T1000 (cell line): ENCODE data around the gene RARA.
A peak's percentile ranks its signal among the peaks of the same experiment; 100 is the strongest.

ENCODE experiments used
- DNase-seq: peaks from one replicate; lab custom pipeline; 2025; ENCODE audit warnings: mixed read lengths; lab: John Stamatoyannopoulos, UW

The RARA gene

DNA sequence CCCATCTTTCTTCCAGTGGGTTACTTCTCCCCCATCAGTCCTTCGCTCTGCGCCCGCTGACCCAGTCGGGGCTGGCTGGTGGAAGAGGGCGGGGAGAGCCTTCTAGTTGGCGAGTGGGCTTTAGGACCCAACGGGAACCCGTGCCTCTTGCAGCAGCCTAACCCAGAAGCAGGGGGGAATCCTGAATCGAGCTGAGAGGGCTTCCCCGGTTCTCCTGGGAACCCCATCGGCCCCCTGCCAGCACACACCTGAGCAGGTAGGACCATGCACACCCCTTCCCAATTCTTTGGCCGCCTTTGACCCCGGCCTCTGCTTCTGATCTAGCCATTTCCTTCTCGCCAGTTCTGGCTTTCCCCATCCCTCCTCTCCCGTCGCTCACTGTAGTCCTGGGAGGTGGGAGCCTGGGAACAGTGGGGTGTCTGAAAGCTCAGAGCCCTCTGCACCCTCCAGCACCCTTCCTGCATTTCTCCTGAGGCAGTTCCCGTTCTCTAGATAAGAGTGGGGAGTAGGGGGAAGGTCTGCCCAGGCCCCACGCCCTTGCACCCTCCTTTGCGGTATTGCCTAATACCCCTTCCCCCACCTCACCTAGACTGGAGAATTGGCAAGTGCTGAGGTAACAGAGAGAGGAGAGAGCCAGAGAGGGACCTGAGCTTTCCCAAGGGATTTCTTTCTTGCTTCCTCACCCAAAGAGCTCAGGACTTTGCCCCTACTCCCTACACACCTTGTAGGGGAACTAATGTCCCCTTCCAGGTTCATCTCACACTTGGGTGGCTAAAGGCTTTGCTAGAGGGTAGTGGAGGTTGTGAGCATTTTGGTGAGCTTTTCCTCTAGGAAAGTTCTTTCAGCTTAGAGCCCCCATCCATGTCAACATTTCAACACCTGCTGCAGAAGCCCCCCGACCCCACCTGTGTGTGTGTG lies at the start of gene RARA:
Gene RARA (plus strand): TSS at position 150 of the 918 bp plus-strand sequence. CDS start 22,039 bp downstream, outside the sequence.
- DNase-seq: no peak

DNA sequence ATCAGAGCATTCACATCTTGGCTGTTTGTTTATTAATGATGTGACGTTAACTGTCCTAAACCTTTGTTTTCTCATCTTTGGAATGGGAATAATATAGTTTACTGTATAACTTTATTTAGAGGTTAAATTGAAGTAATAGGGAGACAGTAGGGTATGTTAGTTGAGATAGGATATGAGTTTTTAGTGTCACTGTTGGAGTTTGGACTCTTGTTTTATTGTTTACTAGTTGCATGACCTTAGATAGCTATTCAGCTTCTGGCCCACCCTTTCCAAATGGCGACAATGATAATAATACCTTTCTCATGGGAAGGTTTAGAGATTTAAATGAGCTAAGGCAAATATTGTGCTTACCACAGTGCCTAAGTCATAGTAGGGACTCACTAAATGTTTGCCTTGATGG lies 49.5 kb upstream of the RARA start:
- DNase-seq: no peak

DNA sequence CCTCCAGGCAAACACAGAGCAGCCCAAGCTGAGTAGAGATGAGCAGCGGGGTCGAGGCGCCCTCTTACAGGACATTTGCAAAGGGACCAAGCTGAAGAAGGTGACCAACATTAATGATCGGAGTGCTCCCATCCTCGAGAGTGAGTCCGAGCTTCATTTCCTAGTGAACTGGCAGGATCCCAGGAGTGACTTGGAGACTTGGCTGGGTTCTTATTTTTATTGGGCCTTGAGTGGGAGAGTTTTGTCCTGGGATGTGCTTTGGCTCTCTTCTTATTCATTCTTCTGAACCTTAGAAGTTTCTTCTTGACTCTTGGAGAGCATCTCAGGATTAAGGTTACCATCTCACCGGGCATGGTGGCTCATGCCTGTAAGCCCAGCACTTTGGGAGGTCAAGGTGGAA lies 48.5 kb upstream of the RARA start:
- DNase-seq: no peak

DNA sequence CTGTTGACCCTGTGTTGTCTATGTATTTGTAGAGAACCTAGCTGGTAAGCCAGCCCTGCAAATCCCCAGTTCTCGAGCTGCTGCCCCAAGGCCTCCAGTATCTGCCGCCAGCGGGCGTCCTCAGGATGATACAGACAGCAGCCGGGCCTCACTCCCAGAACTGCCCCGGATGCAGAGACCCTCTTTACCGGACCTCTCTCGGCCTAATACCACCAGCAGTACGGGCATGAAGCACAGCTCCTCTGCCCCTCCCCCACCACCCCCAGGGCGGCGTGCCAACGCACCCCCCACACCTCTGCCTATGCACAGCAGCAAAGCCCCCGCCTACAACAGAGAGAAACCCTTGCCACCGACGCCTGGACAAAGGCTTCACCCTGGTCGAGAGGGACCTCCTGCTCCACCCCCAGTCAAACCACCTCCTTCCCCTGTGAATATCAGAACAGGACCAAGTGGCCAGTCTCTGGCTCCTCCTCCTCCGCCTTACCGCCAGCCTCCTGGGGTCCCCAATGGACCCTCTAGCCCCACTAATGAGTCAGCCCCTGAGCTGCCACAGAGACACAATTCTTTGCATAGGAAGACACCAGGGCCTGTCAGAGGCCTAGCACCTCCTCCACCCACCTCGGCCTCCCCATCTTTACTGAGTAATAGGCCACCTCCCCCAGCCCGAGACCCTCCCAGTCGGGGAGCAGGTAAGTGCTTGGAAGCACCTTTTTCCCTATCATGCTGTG lies 44.4 kb upstream of the RARA start:
- no peak for DNase-seq

DNA sequence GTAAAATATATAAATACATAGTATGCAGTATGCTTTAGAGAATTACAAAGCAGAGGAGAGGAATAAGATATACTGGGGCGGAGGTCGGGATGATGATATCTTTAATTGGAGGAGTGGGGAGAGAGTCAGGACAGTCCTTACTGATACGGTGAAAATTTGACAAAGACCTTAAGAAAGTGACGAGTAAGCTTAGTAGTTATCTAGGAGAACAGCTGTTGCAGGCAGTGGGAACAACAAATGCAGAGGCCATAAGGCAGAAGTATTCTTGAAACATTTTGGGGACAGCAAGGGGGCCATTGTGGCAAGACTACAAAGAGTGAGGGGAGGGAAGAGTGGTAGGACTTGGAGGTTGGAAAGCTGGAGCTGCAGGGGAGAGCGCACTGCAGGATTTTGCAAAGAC lies 43.6 kb upstream of the RARA start:
- DNase-seq: no peak

DNA sequence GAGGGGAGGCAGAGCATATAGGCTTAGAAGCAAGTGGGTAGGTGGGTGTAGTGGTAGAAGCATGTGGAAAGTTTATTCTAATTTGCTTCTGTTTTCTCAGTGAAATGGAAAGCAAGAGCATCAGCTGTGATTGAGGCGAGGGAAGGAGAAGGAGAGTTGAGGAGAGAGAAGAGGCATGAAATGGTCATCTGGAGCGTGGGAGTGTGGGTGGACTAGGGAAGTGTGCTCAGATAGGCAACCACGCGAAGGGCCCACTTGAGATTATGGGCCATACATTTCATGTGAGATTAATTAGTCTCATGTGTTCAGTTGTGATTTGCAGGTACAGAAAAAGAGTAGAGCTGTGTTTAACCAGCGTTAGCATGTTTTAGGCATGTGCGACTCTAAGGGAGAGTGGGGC lies 42.1 kb upstream of the RARA start:
- no peak for DNase-seq

DNA sequence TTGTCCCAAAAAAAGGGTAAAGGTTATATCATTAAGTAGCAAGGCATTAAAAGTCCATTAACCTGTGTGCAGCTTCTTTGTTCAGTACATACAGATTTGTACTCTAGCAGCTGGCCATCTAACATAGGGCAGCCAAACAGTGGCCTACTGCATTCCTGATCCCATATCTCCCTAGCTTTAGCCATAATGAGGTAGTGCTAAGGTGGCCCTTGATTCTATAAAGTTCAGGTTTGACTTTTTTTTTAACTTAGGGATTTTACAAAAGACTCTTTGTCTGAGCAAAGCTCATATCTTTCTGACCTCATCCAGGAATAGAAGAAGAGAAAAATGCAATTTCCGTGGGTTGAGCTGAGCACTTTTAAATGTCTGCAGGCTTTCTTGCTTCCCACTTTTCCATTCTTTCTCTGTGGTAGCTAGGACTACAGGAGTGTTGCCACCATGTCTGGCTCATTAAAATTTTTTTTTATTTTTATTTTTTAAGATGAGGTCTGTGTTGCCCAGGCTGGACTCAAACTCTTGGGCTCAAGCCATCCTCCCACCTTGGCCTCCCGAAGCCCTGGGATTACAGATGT lies 40.8 kb upstream of the RARA start:
- DNase-seq: no peak

DNA sequence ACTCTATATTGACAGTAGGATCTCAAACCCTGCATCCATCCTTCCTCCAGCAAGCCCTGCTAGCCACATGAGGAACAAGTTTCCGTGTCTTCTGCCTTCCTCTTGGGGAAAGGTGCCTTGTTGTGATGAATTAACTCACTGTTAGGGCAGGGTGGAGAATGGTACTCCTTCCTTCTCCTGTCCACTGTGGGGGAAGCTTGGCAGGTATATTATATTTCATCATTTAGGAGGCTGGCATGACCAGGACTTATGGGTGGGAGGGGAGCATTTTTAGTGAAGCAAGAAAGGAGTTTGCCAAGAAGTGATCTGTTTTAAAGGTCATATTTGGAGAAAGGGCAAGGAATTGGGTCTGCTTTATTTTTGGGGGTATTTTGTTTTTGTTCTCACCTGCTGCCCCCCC lies 30.6 kb upstream of the RARA start:
- no peak for DNase-seq

DNA sequence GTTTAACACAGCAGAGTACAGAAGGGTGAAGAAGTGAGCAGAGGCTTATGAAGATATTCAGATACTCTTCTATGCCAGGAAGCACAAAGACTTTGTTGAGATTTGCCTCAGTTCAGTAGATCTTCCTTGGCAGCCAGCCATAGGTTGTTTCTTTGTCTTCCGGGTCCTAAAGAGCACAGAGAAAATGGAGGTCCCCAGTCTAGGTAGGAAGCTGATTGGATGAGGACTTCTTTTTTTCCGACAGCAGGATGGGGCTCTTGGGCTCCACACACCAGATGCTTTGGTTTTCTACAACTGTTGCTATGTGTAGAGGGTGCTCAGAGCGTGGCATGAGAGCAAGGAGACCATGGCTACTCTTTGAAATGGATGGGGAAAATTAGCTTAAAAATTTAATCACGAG lies 29.6 kb upstream of the RARA start:
- no peak for DNase-seq

DNA sequence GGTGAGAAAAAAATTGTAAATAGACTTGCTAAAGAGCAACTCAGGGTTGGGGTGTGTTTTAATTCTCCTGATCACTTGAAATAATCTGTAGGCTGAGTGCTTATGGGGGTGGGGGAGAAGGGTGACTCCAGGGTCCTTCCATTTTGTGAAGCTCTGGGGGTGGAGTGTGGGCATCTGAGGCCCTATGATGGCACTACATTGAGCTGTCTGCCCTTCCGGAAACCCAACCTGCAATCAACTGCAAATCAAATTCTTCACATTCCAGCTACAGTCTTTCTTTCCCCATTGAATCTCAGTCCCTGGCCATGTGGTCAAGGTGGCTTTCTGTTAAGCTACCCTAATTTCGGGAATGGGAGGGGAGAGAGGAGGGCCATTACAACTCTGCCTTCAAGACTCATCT lies 27.3 kb upstream of the RARA start:
- no peak for DNase-seq

DNA sequence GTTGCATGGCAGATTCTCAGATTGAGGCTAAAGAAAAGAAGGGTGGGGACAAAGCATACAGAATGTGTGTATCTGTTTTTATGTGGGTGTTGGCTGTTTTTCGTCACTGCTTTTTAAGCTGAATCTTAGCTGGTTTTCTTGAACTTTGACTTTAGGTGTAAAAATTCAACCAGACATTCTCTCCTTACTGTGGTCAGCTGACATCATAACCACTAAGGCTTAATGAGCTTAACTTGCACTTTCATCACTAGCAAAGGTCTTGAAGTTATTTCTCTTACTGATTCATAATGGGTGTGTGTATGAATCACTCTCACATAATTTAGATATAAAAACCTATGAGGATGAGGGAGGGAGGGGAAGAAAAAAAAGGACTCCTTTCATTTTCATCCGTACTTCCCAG lies 25.3 kb upstream of the RARA start:
- no peak for DNase-seq

DNA sequence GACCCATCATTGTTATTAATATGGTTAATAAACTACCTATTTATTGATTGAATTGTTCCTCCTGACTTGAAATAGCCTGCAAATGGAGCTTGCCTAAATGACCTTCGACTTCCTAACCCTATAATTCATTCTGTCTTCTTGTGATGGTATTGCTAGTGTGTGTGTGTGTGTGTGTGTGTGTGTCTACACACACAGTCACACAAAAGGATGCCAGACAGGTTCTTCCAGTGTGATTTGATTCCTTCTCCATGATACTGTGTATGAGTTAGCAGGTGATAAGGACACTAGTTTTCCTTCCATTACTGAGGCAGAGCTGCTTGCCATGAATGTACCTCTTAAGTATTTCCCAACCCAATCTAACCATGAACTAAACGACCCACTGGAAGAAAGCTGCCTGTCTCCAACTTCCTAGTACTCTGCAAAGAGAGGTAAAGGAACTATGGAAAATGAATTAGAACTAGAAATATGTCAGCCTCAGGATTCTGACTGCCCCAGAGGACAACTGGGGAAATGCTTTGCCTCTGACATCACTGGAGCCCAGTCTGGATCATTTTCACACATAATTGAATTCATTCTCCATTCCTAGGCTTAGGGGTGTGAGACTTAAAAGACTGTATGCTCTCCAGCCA lies 24.8 kb upstream of the RARA start:
- no peak for DNase-seq

DNA sequence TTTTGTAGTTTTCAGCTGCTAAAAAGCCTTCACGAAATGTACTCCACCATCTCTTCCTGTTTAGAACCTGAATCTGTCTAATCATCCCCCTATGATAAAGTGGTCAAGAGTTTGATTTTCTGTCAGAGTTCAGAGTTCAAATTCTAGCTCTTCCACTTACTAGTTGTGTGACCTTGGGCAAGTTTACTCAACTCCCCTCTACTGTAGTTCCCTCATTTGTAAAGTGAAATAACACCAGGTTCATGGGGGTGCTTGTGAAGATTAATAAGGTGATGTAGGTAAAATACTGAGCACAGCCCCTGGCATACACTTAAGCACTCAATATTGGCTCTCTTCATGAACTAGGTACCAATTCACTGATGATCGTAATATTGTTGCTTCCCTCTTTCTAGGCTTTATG lies 22.5 kb upstream of the RARA start:
- no peak for DNase-seq

DNA sequence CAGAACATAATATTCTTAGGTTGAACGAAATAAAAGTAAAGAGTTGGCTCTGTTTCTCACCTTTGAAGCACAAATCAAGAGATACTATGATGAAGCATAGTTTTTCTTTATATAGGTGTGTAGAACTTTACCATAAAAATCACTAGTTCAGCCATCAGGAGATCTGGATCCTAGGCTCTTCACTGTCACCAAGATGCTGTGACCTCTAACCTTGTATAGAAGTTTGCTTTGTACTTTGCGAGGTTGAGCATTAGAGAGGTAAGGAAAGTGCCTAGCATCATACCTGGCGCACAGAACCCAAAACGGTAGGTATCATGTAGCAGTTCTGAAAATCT lies 21.9 kb upstream of the RARA start:
- DNase-seq: no peak

DNA sequence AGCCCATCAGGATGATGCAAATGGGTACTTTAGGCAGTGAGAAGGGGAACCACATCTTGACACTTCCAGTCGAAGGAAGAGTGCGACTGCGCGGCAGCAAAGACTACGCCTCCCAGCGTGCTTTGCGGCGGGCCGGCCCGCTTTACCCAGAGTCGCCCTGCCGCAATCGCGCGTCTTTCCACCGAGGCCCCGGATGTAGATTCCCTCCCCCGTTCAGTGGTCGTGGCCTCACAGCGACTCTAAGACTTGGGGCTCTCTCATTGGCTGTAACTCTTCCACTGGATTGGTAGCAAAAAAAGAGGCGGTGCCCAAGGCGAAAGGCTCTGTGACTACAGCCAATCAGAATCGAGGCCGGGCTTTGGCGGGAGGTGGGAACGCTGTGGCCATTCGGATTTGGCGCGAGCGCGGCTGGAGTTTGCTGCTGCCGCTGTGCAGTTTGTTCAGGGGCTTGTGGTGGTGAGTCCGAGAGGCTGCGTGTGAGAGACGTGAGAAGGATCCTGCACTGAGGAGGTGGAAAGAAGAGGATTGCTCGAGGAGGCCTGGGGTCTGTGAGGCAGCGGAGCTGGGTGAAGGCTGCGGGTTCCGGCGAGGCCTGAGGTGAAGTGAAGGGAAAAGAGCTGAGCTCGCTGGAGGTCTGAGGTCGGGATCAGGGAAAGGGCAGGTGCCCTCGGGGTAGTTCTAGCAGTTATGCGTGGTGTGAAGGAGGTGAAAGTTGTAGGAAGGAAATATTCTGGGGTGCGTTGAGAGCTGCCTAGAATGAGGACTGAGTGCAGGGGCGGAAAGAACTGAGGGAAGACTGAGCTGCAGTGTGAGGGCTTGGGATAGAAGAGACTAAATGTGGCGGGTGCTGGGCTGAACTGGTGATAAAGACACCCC lies 21.2 kb upstream of the RARA start, which contains the start of gene CDC6:
Gene CDC6 (plus strand): TSS at position 386 of the 876 bp plus-strand sequence. CDS start 1,542 bp downstream, outside the sequence.
- DNase-seq: peak; percentile 97

DNA sequence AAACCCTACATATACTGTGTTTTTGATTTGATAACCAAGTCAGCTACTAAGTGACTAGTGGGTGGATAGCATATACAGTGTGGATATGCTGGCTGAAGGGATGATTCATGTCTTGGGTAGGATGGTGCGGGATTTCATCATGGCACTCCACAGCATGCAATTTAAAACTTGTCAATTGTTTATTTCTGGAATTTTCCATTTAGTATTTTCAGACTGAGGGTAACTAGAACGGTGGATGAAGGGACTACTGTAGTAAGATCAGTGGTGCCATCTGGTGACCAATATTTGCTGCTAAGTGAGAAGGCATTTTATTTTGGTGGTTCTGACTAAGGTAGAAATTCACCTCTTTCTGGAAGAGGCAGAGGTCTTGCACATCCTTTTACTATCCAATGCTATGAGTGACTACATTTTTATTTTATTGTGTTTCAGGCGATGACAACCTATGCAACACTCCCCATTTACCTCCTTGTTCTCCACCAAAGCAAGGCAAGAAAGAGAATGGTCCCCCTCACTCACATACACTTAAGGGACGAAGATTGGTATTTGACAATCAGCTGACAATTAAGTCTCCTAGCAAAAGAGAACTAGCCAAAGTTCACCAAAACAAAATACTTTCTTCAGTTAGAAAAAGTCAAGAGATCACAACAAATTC lies 18.2 kb upstream of the RARA start:
- peak; percentile 52 for DNase-seq

DNA sequence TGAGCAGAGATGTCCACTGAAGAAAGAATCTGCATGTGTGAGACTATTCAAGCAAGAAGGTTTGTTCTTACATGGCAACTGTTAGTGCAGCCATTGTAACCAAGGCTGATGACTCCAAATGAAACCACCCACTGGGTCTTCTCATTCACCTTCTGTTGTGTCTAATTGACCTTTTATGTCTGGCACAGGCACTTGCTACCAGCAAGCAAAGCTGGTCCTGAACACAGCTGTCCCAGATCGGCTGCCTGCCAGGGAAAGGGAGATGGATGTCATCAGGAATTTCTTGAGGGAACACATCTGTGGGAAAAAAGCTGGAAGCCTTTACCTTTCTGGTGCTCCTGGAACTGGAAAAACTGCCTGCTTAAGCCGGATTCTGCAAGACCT lies 17.7 kb upstream of the RARA start:
- DNase-seq: no peak

DNA sequence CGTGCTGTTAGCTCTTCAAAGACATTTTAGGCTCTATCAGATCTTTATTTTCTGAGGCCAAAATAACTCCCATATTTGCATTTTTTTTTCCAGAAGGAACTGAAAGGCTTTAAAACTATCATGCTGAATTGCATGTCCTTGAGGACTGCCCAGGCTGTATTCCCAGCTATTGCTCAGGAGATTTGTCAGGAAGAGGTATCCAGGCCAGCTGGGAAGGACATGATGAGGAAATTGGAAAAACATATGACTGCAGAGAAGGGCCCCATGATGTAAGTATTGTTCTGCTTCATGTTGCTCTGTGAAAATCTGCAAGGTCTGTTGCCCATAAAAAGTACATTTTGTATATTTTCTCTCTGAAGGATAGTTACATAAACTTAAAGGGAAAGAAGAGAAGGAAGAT lies 15.6 kb upstream of the RARA start:
- DNase-seq: no peak

DNA sequence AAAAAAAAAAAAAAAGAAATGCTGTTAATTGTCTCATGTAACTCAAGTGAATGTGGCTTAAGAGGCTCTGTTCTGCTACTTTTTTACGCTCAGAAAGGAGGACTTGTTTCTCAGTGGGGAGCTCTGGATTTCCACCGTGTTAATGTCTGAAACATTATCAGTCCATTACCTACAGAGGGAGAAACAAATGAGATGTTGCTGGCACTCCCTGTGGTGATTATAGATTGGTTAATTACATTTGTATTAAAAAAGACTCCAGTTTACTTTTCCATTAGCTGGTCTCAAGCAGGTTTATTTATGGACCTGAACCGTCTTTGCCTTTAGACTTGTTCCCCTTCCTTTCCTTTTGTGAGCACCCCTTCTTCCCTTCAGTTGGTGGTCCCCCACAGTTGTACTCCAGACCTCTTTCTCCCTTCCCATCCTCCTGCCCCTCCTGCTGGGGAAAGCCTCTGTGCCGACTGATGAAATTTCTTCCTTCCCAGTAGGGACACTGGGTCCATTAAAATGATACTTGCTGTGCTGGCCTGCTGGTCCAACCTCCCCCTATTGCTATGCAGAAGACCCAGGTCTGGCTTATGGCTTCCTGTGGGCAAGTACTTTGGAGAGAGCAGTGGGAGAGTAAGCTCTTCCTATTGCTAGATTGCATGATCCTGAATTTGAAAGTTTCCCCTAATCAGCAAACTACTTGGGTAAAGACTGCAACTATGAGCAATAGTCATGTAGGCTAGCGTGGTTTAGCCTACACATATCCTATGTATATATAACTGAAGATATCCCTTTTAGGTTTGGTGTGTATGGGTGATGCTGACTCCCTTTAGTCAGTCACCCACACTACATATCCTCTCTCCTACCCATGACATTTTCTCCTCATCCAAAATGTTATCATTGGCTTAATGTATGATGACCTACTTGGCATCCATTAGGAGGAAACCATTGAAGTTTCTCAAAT lies 13.2 kb upstream of the RARA start:
- no peak for DNase-seq

DNA sequence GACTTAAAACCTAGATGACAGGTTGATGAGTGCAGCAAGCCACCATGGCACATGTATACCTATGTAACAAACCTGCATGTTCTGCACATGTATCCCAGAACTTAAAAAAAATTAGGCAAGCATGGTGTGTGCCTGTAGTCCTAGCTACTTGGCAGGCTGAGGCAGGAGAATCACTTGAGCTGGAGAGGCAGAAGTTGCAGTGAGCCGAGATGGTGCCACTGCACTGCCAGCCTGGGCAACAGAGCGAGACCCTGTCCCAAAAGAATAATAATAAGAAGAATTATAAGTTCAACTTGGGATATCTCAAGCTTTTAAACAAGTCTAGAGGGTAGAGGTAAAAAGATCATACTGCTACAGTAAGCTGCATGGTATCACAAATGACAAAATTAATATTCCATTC lies 11.5 kb upstream of the RARA start:
- no peak for DNase-seq
